CD4-positive, alpha-beta T cell treated with Interleukin-6 for 4 hours (primary cell): ENCODE data around the gene SIRPA.

Source experiments
- DNase-seq: peaks from one replicate; pipeline ENCODE4 v3.0.0-alpha.2; 2020; ENCODE audit warnings: mixed read lengths

SIRPA gene

DNA sequence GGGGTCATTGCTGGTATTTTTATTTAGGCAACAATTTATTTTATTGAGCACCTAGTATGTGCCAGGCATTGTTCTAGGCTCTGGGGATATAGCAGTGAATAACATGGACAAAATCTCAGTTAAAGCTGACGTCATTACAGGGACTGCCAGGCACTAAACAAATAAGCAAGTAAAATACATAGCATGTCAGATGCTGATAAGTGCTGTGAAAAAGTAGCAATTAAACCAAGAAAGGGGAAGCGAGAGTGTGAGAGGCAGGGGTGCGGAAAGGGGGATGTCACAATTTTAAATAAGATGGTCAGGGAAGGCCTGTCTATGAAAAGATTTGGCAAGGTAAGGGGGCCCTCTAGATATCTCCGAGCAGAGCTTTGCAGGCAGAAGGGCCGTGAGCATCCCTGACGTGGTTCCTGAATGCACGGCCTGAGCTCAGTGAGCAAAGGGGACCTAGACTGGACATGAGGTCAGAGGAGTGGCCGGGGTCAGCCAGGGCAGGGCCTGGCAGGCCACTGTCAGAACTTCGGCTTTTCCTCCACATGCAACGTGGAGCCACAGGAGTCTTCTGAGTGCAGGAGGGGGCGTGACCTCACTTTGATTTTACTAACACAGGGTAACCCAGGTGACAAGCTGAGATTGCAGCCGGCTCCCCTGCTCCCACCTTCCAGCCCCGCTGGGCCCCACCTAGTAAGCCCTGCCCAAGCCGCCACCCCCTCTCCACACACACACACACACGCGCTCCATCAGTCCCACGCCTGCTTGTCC is 24.2 kb upstream of the SIRPA start:
- DNase-seq: no peak

DNA sequence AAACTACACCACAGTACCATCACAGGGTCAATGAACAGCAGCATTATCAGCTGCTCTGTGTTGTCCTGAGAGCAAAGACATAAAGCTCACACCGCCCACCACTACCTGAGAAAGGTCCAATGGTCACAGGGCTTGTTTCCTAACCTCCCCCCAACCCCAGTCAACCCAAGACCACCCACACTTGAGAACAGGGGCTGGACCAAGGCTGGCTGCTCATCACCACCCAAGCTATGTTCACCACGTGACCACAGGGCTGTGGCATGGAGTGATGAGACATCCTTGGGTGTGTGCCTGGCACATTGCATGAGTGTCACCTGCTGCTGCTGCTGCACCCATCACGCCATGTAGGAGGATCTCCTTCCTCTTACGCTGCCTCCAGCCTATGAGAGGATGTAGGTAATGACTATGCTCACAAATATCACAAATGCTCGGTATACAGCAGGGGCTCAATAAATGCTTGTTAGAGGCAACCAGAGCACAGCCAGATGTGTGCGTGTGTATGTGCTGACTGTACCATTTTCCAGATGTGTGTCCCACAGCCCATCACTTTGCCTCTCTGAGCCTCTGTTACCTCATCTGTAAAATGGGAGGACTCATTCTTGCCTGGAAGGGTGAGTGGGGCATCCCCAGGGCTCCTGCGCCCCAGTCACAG is 23.3 kb upstream of the SIRPA start:
- DNase-seq: no peak

DNA sequence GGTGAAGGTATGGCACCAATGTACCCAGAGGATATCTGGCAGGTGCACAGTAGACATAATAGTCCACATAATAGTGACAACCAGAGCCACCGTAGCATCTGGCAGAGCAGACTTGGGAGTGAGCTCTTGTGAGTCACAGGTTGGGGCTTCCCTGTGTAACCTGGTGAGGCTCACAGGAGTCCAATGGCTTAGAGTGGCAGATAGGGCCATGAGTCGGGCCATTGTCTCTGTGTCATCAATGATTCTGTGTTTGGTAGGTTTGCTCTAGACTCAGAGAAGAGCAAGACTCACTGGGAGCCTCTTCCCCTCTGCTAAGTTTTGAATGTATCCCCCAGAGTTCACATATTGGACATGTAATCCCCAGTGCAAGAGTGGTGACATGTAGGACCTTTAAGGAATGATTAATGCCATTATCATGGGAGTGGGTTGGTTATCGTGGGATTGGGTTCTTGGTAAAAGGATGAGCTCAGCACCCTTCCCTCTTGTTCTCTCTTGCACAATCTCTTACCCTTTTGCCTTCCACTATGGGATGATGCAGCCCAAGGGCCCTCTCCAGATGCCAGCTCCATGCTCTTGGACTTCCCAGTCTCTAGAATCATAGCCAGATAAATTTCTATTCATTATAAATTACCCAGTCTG is 22.6 kb upstream of the SIRPA start:
- DNase-seq: no peak

DNA sequence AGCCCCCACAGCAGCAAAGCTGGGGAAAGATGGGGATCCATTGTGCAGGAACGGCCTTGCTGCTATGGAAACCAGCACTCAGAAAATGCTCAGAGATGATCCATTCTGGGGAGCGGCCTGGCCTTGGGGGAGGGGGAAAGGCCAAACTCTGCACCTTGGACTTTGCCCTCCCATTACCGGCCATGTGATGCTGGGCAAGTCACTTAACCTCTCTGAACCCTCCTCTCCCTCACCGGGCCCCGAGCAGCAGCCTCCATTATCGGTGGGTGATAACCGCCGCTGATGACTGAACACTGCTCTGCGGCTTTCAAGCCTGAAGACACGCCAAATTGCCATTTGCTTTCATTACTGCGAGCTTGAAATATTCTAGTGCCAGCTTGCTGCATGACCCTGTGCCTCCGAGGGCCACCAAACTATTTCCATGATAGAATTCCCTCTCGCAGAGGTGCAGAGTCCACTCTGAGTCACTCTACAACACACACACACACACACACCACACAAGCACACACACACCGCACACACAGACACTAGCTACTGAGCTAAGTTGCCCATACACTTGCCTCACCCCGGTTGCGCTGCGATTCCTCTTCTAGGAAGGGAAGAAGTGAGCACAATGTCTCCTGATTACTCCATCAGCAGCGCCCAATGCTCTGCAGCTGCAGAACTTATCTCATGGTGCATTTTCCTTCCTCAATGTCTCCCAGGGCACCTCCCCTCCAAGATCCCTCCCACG is 20.6 kb upstream of the SIRPA start:
- no peak for DNase-seq

DNA sequence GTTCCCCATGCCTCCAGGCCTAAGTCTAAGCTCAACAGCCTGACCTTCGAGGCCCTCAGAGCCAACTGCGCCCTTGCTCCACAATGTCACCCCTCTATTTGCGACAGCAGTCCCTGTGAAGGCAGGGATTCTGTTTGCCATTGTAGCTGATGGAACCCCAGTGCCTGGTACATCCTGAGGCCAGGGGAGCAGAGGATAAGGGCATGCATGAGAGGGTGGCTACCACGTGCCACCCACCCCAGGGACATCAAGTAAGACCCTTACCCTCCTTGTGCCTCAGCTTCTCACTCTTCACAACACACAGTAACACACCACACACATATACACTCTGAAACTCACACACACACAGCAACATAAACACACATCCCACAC is 20.0 kb upstream of the SIRPA start:
- no peak for DNase-seq

DNA sequence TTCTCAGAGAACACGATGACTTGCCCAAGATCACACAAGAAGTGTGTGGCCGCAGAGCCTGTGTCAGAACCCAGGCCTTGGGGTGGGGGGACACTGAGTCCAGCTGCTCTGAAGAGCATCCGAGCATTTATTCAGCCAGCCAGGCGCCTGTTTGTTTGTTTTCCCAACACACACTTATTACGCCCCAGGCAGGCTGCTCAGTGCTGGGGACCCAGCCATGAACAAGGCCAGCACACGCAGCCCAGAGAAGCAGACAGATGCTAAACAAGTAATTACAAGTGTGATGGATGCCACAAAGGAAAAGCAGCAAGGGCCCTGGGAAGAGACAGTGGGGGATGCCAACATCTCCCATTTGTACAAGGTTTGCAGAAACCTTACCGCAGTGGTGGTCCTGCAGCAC is 19.4 kb upstream of the SIRPA start:
- DNase-seq: no peak

DNA sequence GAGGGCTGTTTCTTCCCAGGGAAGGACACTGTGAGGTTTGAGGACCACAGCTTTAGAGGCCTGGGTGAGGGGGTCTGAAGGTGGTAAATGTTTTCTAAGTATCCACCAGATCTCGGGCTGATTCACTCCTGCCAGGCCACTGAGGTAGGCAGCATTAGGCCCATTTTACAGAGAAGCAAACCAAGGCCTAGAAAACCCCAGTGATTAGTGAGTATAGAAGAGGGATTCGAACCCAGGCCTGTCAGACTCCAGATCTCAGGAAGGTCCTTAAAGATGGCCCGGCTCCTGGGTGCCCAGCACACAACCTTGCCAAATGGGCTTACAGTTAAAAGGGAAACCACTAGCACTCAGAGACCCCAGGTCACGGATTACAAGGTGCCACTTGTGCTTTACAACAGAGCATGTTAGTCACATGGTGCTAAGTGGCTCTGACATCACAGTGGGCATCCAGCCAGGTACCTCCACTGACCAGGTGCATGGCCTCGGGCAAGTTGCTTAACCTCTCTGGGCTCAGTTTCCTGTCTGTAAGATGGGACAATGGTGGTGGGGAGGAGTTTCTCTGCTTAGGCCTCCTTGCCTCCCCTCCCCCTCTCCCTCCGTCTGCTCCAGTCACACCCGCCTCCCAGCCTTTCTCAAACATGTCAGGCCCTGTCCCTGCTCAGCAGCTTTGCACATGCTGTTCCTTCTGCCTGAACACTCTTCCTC is 18.8 kb upstream of the SIRPA start:
- DNase-seq: no peak

DNA sequence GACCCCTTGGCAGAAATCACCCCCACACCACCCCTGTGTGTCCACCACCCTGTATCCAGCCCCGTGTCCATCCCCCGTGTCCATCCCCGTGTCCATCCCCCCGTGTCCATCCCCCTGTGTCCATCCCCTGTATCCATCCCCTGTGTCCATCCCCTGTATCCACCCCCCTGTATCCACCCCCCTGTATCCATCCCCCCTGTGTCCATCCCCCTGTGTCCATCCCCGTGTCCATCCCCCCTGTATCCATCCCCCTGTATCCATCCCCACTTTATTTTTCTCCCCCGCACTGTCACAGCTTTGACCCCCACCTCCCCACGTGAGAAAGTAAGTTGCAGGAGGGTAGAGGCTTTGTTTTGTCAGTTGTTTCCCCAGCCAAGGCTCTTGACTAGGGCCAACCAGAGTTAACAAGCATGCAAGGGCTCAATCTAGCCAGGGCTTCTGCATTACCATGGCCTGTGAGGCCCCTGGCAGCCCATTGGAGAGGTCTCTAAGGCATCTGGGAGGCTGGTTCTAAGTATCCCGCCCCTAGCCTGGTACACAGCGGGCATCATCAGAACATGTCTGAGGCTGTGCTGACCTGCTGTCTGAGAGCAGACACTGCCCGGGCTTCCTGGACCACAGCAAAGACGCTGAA is 18.1 kb upstream of the SIRPA start:
- peak; percentile 6 for DNase-seq

DNA sequence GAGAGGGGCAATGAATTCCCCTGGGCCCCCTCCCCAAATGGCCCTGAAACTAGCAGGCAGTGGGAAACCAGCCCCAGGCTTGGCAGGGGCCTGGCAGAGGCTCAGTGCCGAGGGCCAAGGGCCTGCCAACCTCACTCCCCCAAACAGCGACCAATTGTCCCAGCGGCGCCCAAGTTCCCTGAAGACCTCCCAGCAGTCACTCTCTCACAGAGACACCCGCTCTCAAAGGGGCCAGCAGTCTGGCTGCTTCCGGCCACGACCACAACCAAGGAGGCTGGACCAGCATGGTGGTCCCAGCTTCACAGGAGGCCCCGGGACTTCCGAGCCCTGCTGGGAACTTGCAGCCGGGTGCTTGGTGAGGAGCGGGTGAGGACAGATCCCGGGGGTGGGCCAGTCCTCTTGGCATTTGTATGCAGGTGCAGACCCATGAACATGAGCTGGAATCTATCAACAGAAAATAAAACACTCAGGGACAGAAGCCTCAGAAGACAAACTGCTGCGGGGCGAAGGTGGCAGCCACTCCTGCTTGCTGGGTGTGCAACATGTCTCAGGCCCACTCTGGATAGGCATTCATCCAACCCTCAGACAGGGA is 17.5 kb upstream of the SIRPA start:
- DNase-seq: no peak

DNA sequence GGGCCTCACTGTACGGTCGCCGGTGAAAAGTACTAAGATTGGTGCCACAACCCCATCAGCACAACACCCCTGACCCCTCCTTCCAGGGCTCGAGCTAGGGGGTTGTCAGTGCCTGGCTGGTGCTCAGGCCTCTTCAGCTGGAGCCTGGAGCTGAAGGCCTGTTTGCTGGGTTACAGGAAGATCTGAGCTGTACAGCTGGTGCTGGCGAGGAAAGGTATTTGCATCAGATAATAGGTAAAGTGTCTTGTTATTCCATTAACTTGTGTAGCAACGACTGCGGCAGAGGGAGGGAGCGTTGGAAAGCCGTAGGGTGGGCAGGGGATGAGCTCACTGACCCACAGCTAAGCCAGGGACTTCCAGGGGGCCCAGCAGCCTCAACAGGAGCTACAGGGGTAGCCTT is 15.8 kb upstream of the SIRPA start:
- DNase-seq: no peak

DNA sequence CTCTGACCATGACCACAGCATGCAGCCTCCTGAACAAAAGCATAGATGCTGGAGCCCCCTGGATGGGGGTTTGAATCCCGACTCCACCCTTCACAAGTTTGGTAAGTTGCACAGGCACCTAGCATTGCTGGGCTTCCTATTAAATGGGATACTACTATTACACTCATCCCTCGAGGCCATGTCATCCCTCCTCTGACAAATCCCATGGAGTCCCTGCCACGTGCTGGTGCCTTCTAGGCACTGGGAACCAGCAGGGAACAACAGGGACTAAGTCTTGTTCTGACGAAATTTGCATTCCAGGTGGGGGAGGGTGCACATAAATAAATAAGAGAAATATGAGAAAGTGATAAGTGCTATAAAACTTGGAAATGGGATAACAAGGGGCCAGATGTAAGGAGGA is 15.3 kb upstream of the SIRPA start:
- no peak for DNase-seq

DNA sequence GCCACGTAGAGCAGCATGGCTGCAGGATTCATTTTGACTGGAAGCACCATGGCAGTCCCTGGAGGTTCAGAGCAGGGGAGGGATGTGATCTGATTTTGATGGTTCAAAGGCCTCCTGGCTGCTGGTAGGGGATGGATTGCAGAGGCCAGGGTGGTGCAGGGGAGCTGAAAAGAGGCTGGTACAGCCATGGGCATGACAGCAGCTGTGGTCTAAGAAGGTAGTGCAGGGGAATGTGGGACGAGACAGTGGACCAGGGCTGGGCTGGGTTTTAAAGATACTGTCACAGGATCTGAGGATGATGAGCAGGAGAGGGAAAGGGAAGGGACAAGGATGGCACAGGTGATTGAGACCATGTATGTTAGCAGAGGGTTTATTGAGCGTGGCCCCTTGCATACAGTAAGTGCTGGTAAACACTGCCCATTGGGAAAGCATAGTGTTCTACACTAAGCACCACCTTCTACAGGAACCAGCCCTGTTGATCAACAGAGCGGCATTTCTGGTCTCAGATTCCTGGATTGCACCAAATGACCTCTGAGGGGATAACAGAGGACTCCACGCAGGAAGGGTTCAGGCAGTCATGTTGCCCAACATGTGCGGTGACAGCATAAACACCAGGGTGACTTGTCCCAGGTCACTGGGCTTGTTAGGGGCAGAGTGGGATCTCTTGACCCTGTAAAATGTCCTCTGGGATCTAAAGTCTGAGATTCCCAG is 14.5 kb upstream of the SIRPA start:
- DNase-seq: no peak

DNA sequence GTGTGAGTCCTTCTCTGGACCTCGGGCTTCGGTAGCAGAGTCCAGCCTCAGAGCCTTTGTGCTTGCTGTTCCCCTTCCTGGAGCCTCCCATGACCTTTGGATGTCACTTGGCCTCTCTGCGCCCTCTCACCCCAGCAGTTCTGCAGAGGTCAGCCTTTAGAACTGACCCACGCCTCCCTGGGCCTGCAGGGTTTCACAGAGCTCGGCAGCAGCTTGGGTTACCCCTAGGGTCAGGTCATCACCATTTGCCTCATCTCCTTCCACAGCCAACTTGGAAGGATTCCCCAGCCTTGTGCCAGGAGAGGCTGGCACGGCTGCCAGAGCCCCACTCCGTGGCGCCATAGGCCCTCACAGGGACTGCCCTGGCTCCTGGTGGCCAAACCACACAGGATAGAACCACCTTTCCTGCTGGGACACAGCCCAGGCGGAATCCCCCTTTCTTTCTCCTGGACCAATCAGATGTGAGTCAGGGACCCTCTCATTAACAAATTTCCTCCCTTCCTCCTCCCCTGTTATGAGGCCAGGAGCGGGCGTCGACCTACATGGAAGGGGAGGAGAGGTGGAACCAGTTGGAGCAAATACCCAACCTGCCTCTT is 13.9 kb upstream of the SIRPA start:
- no peak for DNase-seq

DNA sequence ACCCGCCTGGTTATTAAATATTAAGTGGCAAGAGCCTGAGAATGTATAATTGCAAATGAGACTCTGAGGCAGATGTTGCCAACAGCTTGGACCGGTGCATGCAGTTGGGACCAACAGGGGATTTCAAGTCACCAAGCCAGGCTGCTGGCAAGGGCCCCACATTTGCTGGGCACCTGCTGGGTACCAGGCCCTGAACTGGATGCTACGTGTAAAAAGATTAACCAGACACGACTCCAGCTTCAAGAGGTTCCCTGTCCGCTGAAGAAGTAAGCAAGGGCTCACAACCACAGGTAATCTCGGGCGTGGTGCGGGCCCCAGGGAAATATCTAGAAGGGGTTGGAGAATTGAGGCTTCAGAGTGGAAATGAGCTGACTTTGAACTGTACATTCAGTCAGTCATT is 13.2 kb upstream of the SIRPA start:
- no peak for DNase-seq

DNA sequence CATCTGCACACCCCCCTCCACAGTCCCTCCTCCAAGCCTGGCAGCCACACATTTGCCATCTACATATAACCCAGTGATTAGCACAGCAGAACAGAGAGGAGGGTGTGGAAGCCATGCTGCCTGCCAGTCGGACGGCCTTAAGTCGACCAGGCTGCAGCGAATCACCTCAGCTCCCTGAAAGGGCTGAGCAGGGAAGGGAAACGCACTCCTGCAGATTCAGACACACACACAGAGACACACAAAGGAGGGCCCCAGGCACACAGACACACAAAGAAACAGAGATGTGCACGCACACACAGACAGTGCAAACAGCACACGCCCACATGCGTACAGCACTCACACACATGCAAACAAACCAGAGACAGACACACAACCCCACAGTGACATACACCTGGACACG is 11.2 kb upstream of the SIRPA start:
- no peak for DNase-seq

DNA sequence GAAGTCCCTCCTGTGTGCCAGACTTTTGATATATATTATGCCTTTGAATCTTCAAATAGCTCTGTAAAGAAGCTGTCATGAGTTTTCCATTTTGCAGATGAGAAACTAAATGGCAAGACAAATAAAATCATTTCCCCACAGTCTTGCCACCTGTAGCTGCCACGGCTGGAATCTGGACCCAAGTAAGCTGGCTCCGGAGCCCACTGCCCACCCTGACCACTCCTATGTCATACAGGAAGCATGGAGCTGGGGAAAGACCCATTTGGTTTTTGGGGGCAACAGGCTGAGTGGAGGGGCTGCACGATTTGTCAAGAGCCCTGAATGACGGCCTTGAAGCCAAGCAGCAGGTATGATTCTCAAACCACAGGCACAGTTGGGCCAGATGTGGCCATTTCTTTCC is 10.0 kb upstream of the SIRPA start:
- no peak for DNase-seq

DNA sequence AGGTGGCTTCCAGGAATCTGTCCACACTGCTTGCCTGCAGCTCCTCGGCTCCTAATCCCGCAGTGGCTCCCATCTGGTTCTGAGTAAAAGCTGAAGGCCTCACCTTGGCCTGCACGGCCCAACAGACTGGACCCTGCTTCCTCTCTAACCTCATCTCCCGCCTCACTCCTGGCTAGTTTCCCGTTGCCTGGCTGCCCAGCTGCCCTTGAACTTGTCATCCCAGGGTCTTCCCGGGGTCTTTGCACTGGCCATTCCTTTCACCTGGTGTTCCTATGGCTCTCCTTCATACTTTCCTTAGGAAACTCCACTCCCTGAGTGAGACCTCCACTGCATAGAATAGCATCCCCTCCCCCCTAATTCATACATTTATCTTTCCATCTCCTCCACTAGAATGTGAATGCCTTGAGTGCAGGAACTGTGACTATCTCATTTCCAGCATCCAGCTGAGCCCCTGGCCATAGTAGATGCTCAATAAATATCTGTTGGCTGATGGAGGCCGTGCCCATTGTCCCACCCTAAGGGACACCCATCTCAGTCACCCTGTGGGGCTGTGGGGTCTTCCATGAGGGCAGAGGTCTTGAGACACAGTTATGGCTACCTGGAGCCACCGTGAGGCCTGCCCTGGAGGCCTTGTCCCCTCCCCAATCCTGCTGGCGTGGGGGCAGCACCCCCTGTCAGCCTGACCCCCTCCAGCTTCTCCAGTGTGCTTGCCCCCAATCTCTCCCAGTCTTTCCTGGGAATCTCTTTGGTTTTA is 9.1 kb upstream of the SIRPA start:
- no peak for DNase-seq

DNA sequence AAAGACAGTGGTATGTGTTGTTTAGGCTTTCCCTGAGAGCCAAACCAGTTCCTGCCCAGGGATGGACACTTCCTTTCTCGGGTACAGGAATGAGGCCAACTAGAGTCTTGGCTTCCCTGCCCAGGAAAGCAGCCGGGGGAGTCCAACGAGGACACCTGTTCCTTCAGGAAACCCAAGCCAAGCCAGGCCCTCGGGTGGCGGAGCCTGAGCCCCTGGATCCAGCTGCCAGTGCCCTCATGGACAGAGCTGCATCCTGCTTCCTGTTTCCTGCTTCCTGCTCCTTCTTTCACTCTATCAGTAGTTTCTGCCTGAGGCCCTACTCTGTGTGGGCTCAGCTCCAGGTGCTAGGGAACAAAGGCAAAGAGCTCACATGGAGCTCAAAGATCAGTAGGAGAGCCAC is 7.9 kb upstream of the SIRPA start:
- no peak for DNase-seq

DNA sequence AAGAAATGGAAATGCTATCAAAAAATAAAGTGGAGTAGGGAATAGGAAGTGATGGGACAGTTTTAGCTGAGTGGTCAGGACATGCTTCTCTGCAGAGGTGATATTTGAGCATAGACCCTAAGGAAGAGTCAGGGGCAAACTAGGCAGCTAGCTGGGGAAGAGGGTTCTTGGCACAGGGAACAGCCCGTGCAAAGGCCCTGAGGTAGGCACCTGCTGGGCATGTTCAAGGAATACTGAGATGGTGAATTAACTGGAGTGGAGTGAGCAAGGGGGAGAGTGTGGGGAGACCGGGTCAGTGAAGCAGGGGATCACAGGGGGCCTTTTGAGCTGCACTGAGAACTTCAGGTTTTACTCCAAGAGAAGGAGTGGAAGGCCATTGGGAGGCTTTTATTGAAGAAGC is 7.5 kb upstream of the SIRPA start:
- no peak for DNase-seq

DNA sequence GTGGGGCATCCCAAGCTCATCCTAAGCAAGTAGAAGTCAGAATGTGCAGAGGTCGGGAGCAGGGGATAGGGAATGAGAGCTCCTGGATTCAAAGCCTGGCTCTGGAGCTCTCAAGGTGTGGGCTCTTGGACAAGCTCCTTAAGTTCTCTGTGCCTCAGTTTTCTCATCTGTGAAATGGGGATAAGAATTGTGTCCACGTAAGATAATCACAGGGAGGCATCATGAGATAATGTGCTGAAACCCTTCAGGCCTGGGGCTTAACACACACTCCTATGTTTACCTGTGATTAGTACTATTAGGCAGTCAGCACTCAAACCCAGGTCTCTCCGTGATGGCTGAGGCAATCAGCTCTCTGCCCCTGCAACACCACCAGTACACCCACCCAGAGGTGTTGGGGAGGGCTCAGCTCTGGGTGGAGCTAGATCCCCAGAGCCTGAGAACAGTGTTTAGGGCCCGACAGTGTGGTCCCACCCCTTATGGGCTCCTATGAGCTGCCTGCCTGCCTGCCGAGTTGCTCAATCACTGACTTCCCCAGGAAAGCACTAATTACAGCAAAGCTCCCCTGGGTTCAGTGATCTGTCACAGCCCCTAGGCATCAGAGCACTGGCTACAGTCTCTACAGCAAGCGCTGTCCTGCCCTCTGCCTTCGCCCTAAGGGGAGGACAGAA is 6.3 kb upstream of the SIRPA start:
- DNase-seq: no peak
